Mesenchymal stem cell (in vitro differentiated cells and primary cell): ENCODE measurements around the gene LBR.

Experiments used
- DNase-seq: peaks from one replicate; pipeline ENCODE4 v3.0.0-alpha.2; 2013
- H2AFZ ChIP-seq: one replicate; pipeline ENCODE4 v1.6.1; 2013; ENCODE audit warnings: low read depth, mild to moderate bottlenecking, control low read depth, inconsistent platforms, low read length, moderate library complexity
- H2AK5ac ChIP-seq: 2 replicates; pipeline ENCODE4 v1.6.1; 2013; ENCODE audit warnings: low read length, moderate library complexity, mild to moderate bottlenecking, inconsistent platforms; ENCODE audit not compliant: severe bottlenecking
- H2BK120ac ChIP-seq: one replicate; pipeline ENCODE4 v1.6.1; 2013; ENCODE audit warnings: low read depth, mild to moderate bottlenecking, inconsistent platforms, low read length, moderate library complexity
- H2BK12ac ChIP-seq, 2 experiments: one replicate each; pipeline ENCODE4 v1.6.1; 2013; ENCODE audit warnings: inconsistent platforms in 2 of 2, low read length in 2 of 2, mild to moderate bottlenecking in 2 of 2, moderate library complexity in 2 of 2, control low read depth in 1 of 2
- H2BK15ac ChIP-seq: one replicate; pipeline ENCODE4 v1.6.1; 2013; ENCODE audit warnings: mild to moderate bottlenecking, low read depth, inconsistent platforms; ENCODE audit not compliant: poor library complexity, severe bottlenecking
- H2BK5ac ChIP-seq: 2 replicates; pipeline ENCODE4 v1.6.1; 2013; ENCODE audit warnings: low read depth, mild to moderate bottlenecking, low read length, control low read depth, inconsistent platforms; ENCODE audit not compliant: poor library complexity, severe bottlenecking
- H3K14ac ChIP-seq, 2 experiments: one replicate each; pipeline ENCODE4 v1.6.1; 2013; ENCODE audit warnings: inconsistent platforms in 2 of 2, low read length in 2 of 2, control low read depth in 1 of 2, mild to moderate bottlenecking in 1 of 2, moderate library complexity in 1 of 2
- H3K18ac ChIP-seq, 2 experiments: one replicate each; pipeline ENCODE4 v1.6.1; 2013; ENCODE audit warnings: inconsistent platforms in 2 of 2, low read length in 2 of 2, control low read depth in 1 of 2, low read depth in 1 of 2, mild to moderate bottlenecking in 1 of 2
- H3K23ac ChIP-seq, 2 experiments: one replicate each; pipeline ENCODE4 v1.6.1; 2013; ENCODE audit warnings: inconsistent platforms in 2 of 2, low read length in 2 of 2, mild to moderate bottlenecking in 2 of 2, moderate library complexity in 2 of 2, control low read depth in 1 of 2
- H3K27ac ChIP-seq: 2 replicates; pipeline ENCODE4 v1.5.1; 2013; ENCODE audit warnings: mild to moderate bottlenecking, moderate library complexity, low read length, control low read depth, inconsistent platforms; ENCODE audit not compliant: poor library complexity, severe bottlenecking
- H3K27me3 ChIP-seq, 2 experiments: 2 replicates each; pipeline versions ENCODE4 v1.6.1 to v1.7.0; 2013; ENCODE audit warnings: low read length in 2 of 2, mild to moderate bottlenecking in 2 of 2, moderate library complexity in 2 of 2, control low read depth in 1 of 2, inconsistent platforms in 1 of 2; ENCODE audit not compliant: control insufficient read depth in 1 of 2, insufficient read depth in 1 of 2
- H3K36me3 ChIP-seq, 2 experiments: 2 replicates each; pipeline versions ENCODE4 v1.6.1 to v1.7.0; 2013; ENCODE audit warnings: low read length in 2 of 2, control low read depth in 1 of 2, inconsistent platforms in 1 of 2, low read depth in 1 of 2, mild to moderate bottlenecking in 1 of 2; ENCODE audit not compliant: insufficient read depth in 2 of 2, control insufficient read depth in 1 of 2
- H3K4ac ChIP-seq, 2 experiments: one replicate each; pipeline ENCODE4 v1.6.1; 2013; ENCODE audit warnings: inconsistent platforms in 2 of 2, low read length in 2 of 2, mild to moderate bottlenecking in 2 of 2, moderate library complexity in 2 of 2, control low read depth in 1 of 2, low read depth in 1 of 2
- H3K4me1 ChIP-seq: 2 replicates; pipeline ENCODE4 v1.6.1; 2013; ENCODE audit warnings: low read depth, low read length, control low read depth; ENCODE audit not compliant: control insufficient read depth, insufficient read depth
- H3K4me2 ChIP-seq: 2 replicates; pipeline ENCODE4 v1.6.1; 2013; ENCODE audit warnings: low read length, mild to moderate bottlenecking, inconsistent platforms; ENCODE audit not compliant: poor library complexity, severe bottlenecking
- H3K4me3 ChIP-seq, 2 experiments: 2 replicates each; pipeline versions ENCODE4 v1.5.1 to v1.7.0; 2013; ENCODE audit warnings: low read length in 2 of 2, mild to moderate bottlenecking in 2 of 2, control low read depth in 1 of 2, low read depth in 1 of 2; ENCODE audit not compliant: insufficient read depth in 1 of 2
- H3K79me1 ChIP-seq: replicated peaks from 2 replicates; pipeline ENCODE4 v1.6.1; 2013; ENCODE audit warnings: mild to moderate bottlenecking, control low read depth, low read length, inconsistent platforms; ENCODE audit not compliant: poor library complexity, severe bottlenecking
- H3K9ac ChIP-seq: 2 replicates; pipeline ENCODE4 v1.7.0; 2013; ENCODE audit warnings: mild to moderate bottlenecking, low read length, moderate library complexity
- H3K9me3 ChIP-seq: 2 replicates; pipeline ENCODE4 v1.7.0; 2013; ENCODE audit warnings: mild to moderate bottlenecking, low read length; ENCODE audit not compliant: control insufficient read depth
- H4K8ac ChIP-seq: one replicate; pipeline ENCODE4 v1.6.1; 2013; ENCODE audit warnings: inconsistent platforms, mild to moderate bottlenecking, low read length, moderate library complexity
- H4K91ac ChIP-seq: one replicate; pipeline ENCODE4 v1.6.1; 2013; ENCODE audit warnings: mild to moderate bottlenecking, low read length, inconsistent platforms
- WGBS: methylation state at CpG from one replicate; pipeline ENCODE4 v1.1.7; 2013; ENCODE audit warnings: mixed read lengths; 5-methylcytosine and 5-hydroxymethylcytosine counted together

LBR gene

DNA sequence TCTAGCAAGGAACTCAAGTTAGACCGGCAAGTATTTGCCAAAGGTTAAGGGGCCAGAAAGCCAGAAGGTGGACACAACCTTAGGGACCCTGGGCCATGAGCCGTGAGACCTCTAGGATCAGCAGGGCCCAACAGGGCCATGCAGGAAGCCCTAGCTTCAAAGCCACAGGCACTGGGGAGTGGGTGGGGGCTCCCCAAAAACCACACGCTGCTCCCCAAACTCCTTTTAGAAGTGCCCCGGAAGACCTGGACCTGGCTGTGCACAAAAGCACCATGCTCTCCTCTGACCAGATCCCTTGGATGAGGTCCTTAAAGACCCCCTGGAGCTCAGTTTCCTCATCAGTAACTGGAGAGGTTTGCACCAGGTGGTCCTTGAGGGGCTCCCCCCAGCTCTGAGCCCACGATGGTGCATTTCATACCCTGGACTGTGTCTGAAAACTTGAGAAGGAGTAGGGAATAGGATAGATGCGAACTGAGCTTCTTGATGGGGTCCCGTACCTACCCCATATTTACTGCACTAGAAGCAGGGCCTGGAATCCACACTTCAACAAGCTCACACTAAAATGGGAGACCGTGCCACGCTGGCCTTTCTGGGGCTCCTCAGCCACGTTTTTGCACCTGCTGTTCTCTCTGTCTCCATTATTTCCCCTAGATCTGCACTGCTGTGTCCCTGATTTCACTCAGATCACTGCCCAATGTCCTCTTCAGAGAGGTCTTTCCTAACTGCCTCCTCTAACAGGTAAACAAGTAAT is 40.6 kb upstream of the LBR start:
- Histone ChIP-seq H3K4ac (no peak overlapping the region), H3K36me3 (no peaks in the 10 kb centered on the region), H3K4me2 (no peak overlapping the region), H2BK12ac (no peak overlapping the region), H3K23ac (no peak overlapping the region), H3K27me3 (peaks cover 0 to 25% of the 10 kb centered on the region in 2 experiments), H3K4me3 (no peak overlapping the region), H3K18ac (no peak overlapping the region), H2BK15ac (no peak overlapping the region), H3K14ac (no peak overlapping the region), H3K4me1 (peaks cover 12% of the 10 kb centered on the region), H3K27ac (no peak overlapping the region), H2BK5ac (no peak overlapping the region), H3K9ac (no peak overlapping the region), H2BK120ac (no peak overlapping the region), H4K8ac (no peak overlapping the region), H2AK5ac (no peak overlapping the region), H3K9me3 (no peaks in the 10 kb centered on the region), H3K79me1 (no peaks in the 10 kb centered on the region), H4K91ac (no peak overlapping the region), H2AFZ (no peak overlapping the region)
- no peak for DNase-seq
- WGBS = 84% methylated on average over 9 of the region's 10 CpGs

DNA sequence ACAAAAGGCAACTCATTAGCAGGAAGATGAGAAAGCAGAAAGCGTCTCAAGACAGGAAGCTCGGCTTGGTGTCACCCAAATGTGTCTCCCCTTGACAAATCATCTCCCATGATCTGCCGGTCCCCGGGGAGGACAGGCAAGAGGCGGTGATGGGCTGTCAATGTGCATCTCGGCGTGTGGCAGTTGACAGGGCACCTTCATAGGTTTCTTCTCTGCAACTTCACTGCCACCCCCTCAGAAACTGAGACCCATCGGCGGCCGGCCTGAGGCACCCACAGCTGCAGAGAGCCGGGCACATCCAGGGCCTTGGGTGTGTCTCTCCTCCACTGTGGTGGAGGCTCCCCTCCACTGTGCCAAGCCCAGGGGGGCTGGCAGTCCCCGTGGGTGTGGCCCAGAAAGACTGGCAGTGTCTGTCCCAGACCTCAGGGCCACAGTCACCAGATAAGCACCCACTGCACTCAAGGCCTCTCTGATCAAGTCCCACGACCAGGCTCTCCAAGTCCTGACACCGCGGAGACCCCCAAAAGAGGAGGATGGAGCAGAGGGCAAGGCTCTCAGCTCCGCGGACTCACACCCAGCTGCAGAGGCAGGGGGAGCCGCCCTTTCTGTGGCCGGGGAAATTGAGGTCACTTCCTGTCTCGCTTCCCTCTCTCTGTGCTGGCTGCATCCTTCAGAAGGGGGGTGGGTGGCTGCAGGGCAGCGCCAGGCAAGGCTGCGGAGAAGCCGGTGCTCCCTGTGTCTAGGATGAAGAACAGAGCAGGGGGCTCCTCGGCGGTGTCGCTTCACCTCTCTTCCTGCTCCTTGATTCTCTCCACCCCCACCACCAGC is 39.6 kb upstream of the LBR start:
- H3K36me3 ChIP-seq = no peaks in the 10 kb centered on the region
- H3K27ac ChIP-seq = no peak overlapping the region
- no peaks in the 10 kb centered on the region for H3K79me1 ChIP-seq
- peak overlapping the region; percentile 16 to 18 for H3K18ac ChIP-seq
- H4K8ac ChIP-seq = peak overlapping the region; percentile 43
- no peak overlapping the region for H3K14ac ChIP-seq
- no peak overlapping the region for H2BK5ac ChIP-seq
- H3K27me3 ChIP-seq = peaks cover 0 to 32% of the 10 kb centered on the region in 2 experiments
- no peak overlapping the region for H2AK5ac ChIP-seq
- no peak overlapping the region for H3K4me2 ChIP-seq
- peak overlapping the region; percentile 3 for H2AFZ ChIP-seq
- no peak overlapping the region for H3K4me3 ChIP-seq
- H2BK12ac ChIP-seq = no peak overlapping the region
- H3K4ac ChIP-seq = no peak overlapping the region
- H3K9ac ChIP-seq = no peak overlapping the region
- WGBS = 82% methylated on average over 21 of the region's 26 CpGs
- H2BK15ac ChIP-seq = no peak overlapping the region
- peak overlapping the region; percentile 35 for H2BK120ac ChIP-seq
- H3K9me3 ChIP-seq = no peaks in the 10 kb centered on the region
- H4K91ac ChIP-seq = no peak overlapping the region
- H3K23ac ChIP-seq = no peak overlapping the region
- DNase-seq = no peak
- peaks cover 18% of the 10 kb centered on the region for H3K4me1 ChIP-seq

DNA sequence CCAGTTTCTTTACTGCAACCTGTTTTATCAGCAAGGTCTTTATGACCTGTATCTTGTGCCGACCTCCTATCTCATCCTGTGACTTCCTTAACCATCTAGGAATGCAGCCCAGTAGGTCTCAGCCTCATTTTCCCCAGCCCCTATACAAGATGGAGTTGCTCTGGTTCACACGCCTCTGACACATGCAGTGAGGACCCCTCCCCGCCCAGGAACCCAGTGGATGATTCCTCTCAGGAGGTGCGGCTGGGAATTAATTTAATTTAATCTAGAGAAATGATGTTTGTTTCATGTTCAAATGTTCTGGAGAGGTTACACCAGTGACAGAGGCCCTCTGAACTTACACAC is 39.0 kb upstream of the LBR start:
- Histone ChIP-seq H3K4me2 (no peak overlapping the region), H2AK5ac (no peak overlapping the region), H3K14ac (no peak overlapping the region), H2BK12ac (no peak overlapping the region), H3K36me3 (no peaks in the 10 kb centered on the region), H2AFZ (no peak overlapping the region), H2BK5ac (no peak overlapping the region), H3K4me1 (peaks cover 19% of the 10 kb centered on the region), H3K9ac (no peak overlapping the region), H3K27ac (no peak overlapping the region), H3K18ac (no peak overlapping the region), H3K9me3 (no peaks in the 10 kb centered on the region), H2BK120ac (no peak overlapping the region), H3K23ac (no peak overlapping the region), H3K4ac (no peak overlapping the region), H2BK15ac (no peak overlapping the region), H3K27me3 (peaks cover 0 to 38% of the 10 kb centered on the region in 2 experiments), H4K8ac (no peak overlapping the region), H3K79me1 (no peaks in the 10 kb centered on the region), H4K91ac (no peak overlapping the region), H3K4me3 (no peak overlapping the region)
- DNase-seq = no peak
- 100% methylated on average over 3 of the region's 4 CpGs for WGBS

DNA sequence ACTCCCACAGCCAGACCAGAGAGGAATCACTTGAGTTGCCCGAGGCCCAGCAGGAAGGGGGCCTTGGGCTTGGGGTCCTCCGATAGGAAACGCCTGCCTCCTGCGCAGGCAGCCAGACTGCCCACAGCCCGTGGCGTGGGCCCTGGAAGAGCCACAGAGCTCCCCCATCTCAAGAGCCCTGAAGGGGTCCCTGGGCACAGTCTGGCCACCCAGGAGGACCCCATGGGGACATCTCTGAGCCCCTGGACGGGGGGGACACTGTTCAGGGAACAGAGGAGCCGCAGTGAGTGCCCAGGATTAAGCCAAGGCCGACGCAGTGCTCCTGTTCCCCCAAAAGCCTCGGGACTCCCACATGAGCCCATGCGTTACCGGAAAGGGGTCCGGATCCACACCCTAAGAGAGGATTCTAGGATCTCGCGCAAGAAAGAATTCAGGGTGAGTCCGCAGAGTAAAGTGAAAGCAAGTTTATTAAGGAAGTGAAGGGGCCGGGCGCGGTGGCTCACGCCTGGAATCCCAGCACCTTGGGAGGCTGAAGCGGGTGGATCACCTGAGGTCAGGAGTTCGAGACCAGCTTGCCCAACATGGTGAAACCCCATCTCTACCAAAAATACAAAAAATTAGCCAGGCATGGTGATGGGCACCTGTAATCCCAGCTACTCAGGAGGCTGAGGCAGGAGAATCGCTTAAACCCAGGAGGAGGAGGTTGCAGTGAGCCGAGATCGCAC is 38.1 kb upstream of the LBR start:
- H3K23ac ChIP-seq = no peak overlapping the region
- WGBS = 92% methylated on average over 26 of the region's 26 CpGs
- H2BK5ac ChIP-seq = no peak overlapping the region

More for the DNA sequence above, 38.1 kb upstream of the LBR start:
- no peak overlapping the region for H2BK120ac ChIP-seq
- no peaks in the 10 kb centered on the region for H3K79me1 ChIP-seq
- H3K4me3 ChIP-seq = no peak overlapping the region
- H4K91ac ChIP-seq = no peak overlapping the region
- no peak overlapping the region for H3K9ac ChIP-seq
- no peak overlapping the region for H3K4ac ChIP-seq
- DNase-seq = no peak
- H2BK12ac ChIP-seq = no peak overlapping the region
- H3K4me2 ChIP-seq = no peak overlapping the region
- peaks cover 22% of the 10 kb centered on the region for H3K4me1 ChIP-seq
- no peak overlapping the region for H3K14ac ChIP-seq
- H3K36me3 ChIP-seq = no peaks in the 10 kb centered on the region
- no peak overlapping the region for H2AFZ ChIP-seq
- no peak overlapping the region for H3K18ac ChIP-seq
- no peak overlapping the region for H4K8ac ChIP-seq
- peaks cover 0 to 35% of the 10 kb centered on the region in 2 experiments for H3K27me3 ChIP-seq
- no peak overlapping the region for H2BK15ac ChIP-seq
- H2AK5ac ChIP-seq = no peak overlapping the region
- H3K9me3 ChIP-seq = no peaks in the 10 kb centered on the region
- no peak overlapping the region for H3K27ac ChIP-seq
